NCI-H1105 treated with DMSO at 0.1 percent for 48 hours (cell line): Measurements from ENCODE around the gene CPED1.
"Not testable (repeated sequence)": the region's sequence is repeated elsewhere in the genome, so short reads cannot be mapped to it uniquely, and the experiment has no call there.

Experiments
- DNase-seq: peaks from one replicate; lab custom pipeline; 2025; lab: John Stamatoyannopoulos, UW

CPED1 gene

DNA sequence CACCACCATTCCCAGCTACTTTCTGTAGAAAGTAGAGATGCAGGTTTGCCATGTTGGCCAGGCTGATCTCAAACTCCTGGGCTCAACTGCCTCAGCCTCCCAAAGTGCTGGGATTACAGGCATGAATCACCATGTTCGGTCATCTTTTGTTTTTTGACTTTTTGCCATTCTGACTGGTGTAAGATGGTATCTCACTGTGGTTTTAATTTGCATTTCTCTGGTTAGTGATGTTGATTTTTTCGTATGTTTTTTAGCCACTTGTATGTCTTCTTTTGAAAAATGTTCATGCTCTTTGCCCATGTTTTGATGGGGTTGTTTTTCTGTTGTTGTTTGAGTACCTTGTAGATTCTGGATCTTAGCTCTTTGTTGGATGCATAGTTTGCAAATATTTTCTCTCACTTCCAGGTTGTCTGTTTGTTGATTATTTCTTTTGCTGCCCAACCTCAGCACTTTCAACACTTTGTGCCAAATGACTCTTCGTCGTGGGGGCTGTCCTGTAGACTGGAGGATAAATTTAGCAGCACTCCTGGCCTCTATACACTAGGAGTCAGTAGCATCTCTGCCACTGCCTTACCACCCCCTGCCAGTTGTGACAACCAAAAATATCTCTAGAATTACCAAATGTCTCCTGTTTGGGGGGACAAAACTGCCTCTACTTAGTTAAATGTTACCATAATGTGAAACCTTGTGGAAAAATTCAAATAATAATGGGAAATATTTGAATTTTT lies 6.5 kb upstream of the CPED1 start:
- DNase-seq, result no peak

DNA sequence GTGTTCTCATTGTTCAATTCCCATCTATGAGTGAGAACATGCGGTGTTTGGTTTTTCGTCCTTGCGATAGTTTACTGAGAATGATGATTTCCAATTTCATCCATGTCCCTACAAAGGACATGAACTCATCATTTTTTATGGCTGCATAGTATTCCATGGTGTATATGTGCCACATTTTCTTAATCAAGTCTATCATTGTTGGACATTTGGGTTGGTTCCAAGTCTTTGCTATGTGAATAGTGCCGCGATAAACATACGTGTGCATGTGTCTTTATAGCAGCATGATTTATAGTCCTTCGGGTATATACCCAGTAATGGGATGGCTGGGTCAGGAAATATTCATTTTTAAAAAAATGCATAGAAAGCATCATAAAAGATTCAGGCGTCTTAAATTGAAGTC lies 4.9 kb upstream of the CPED1 start:
- DNase-seq, result not testable (repeated sequence)

DNA sequence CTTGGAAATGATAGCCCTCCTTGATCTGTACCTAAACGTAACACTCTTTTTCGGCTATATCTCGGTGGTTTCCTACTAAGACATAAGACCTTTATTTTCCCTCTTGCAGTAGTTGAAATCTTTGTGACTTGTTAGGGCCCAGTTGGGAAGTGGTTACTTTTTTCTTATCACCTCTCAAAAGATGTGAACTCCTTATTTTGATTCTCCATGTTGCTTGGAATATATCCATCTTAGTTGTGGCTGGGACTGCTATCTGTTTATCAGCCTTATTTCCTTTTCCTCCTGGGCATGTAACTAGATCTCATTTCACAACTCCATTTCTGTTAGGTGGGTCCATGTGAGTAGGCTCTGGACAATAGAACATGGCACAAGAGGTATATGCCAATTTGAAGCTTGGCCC lies 4.1 kb upstream of the CPED1 start:
- DNase-seq, result no peak

- DNase-seq, result no peak
These were observed 3.3 kb upstream of the CPED1 start for GRCh38 chr7:120985130-120985758.

DNA sequence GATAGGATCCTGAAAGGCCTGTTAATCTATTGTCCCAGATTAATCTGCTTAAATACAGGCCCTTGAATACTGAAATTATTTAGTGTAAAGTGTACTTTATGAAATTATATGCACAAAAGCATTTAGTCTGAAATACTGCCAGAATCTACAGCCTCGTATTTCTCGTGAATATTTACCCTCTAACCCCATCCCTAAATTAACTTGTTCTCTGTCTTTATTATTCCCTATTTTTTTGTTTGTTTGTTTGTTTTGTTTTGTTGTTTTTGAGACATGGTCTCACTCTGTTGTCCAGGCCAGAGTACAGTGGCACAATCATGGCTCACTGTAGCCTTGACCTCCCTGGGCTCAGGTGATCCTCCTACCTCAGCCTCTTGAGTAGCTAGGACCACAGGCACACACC lies 2.7 kb upstream of the CPED1 start:
- no peak for DNase-seq

DNA sequence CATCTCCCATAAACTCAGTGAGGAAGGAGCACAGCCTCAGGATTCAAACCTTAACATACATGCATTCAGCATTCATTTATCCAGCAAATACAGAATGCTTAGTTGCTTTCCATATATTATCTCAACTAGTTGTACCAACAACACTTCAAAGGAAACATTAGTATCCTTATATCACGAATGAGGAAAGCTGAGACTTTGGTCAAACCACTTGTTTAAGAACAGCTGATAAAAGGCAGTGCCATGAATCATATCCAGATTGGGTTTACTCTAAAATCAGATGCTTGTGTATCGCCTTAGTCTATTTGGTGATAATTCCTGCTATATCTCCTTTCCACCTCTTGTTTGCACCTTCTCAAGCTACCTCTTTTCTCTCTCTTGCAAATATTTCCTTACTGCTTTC lies 1.9 kb upstream of the CPED1 start:
- DNase-seq, result no peak

DNA sequence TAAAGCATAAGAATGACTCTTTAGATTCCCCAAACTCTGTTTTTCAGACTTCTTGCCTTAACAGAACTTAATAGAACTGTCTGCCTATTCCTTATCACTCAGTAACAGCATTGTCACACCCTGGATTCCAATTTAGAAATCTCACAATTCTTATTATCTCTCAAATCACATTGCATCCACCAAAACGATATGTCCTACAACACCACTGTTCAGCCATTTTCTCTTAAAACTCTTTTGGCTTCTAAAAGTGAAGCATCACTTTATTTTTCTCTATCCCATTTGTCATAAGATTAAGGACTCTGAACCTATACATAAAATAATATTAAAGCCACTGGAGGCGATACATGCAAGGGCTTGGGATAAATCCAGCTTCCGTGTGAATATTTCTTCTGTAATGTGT lies 1.2 kb upstream of the CPED1 start:
- no peak for DNase-seq

DNA sequence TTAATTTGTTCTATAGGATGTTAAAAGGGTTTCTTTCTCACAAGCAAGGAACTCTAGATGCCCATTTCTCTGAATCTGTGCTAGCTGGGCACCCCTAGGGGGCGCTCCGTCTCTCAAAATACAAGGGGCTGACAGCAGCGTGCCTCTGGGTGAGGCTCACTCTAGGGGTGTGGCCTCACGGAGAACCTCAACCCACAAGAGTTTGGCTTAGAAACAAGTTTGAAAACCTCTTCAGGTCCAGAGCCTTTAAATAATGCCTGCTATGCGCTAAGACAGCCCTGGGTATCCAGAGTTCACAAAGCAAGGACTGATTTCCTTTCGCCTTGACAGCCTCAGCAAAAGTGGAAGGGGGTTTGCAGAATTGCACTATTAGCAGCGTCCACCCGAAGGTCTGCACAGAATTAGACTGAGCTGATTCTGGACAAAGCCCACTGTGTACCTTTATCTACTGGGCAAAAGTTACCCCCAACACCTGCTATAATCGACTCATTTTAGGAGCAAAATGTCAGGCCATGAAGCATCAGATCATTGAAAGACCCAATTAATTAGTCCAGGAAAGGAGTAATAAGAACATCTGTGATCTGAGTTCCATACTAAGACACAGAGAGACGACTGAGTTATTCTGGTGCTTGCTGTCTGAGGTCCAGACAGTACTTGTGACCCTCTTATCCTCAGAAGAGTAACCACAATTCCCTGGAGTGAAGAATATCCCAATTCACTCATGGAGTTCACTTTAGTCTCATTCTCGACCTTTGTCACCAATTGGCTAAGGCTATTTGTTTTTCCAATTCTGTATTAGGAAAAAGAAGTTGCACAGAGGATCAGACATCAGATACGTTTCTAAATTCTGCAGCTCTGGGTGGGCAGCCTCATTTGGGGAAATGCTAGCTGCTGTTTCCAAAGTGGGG lies 574 bp upstream of the CPED1 start:
- peak; percentile 79 for DNase-seq

DNA sequence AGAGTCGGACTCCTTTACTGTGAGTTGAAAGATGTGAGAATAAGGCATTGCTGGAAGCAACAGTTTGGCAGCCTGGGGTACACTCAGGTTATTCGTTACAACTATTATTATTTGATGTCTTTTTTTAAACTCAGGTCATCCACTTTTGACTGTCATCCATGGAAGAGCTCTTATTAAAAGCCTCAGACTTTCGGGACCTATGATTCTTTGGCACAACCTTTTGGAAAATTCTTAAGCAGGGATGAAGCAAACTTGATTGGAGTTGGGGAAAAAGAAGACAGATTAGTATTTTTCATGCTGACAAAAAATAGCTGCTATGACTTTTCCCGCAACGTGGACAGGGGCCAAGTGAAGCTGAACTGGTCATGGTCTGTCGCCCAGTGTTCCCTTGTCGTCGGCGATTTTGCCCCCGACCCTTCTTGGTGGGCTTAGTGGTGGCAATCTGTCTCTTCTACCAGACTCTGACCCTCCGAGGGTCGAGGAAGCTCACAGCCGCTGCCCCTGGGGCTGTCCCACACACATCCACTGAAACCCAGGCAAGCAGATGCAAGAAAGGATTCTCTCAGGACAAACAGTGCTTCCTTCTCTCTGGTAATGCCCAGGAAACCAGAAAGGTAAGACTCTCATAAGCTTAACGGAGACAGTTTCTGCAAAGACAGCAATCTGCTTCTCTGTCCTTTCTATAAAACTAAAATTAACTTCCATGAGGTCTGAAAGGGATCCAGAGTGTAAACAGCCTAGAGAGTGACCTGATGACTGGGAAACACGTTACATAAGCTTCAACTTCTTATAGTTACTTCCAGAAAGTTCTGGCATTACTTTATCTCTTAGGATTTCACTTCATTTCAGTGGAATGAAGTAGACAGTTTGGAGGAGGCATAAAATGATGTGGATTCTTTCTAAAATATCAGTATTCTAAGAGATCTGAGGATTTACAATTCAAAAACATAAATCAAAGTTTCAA lies 1.0 kb downstream of the CPED1 start:
- DNase-seq, result no peak

GRCh38 chr7:120990468-120991118 lies 2.1 kb downstream of the CPED1 start:
- DNase-seq, result no peak

GRCh38 chr7:120991161-120991560 lies 2.6 kb downstream of the CPED1 start:
- DNase-seq, result no peak

GRCh38 chr7:120991581-120991980 lies 3.1 kb downstream of the CPED1 start:
- no peak for DNase-seq

GRCh38 chr7:120992272-120992964 lies 3.9 kb downstream of the CPED1 start:
- no peak for DNase-seq

DNA sequence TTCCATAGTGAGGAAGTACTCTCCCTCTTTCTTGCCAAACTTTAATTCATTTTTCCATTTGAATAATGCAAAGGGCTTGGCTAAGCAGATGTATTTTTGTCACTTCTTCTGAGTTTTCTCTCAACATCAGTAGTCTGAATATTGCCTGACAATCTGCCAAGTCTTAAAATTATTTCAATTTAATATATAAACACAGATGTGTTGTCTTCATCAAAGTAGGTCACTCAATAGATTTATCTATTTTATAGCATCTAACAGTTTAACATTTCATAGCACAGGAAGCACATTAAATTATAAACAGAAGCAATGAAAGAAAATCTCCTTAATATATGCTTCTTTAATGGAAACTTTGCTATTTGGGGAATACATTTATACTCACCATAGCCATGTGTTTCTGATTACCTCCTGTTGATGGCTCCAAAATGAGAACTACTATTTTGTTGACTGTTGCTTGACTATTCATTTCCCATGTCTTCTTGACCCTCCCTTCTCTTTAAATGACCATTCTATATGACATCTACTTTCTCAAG lies 4.5 kb downstream of the CPED1 start:
- no peak for DNase-seq

GRCh38 chr7:120993553-120994191 lies 5.2 kb downstream of the CPED1 start:
- no peak for DNase-seq

GRCh38 chr7:120994512-120995410 lies 6.2 kb downstream of the CPED1 start:
- no peak for DNase-seq

DNA sequence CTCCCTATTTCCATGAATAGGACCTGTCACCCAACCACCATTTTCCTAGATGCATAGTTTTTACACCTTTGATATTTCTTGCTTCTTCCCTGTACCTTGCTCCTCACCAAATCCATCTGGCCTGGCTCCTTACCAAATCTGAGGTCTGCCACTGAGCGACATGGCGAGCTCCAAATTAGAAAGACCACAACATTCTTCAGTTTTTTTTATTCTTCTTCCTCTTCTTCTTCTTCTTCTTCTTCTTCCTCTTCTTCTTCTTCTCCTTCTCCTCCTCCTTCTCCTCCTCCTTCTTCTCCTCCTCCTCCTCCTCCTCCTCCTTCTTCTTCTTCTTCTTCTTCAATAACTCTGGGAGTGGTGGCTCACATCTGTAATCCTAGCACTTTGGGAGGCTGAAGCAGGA lies 7.1 kb downstream of the CPED1 start:
- DNase-seq, result no peak

GRCh38 chr7:120996333-120996987 lies 7.9 kb downstream of the CPED1 start:
- DNase-seq, result peak; percentile 12
